Measurements from ENCODE around the gene PRSS57.
"Not testable (repeated sequence)": the region's sequence is repeated elsewhere in the genome, so short reads cannot be mapped to it uniquely, and the experiment has no call there.

Gene PRSS57

DNA sequence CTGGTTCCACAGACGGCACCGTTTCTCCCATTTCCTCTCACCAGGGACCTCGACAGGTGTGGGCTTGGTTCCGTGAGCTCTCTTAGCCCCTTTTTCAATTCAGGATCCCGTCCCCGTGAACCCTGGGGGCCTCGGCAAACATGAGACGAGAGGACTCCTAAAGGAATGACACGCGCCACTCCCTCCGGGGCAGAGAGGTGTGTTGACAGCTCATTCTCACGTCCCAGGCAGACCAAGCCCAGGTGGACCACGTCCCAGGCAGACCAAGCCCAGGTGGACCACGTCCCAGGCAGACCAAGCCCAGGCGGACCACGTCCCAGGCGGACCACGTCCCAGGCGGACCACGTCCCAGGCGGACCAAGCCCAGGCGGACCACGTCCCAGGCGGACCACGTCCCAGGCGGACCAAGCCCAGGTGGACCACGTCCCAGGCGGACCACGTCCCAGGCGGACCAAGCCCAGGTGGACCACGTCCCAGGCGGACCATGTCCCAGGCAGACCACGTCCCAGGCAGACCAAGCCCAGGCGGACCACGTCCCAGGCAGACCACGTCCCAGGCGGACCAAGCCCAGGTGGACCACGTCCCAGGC lies 28.2 kb downstream of the PRSS57 start:
- DNase-seq: not testable (repeated sequence)

DNA sequence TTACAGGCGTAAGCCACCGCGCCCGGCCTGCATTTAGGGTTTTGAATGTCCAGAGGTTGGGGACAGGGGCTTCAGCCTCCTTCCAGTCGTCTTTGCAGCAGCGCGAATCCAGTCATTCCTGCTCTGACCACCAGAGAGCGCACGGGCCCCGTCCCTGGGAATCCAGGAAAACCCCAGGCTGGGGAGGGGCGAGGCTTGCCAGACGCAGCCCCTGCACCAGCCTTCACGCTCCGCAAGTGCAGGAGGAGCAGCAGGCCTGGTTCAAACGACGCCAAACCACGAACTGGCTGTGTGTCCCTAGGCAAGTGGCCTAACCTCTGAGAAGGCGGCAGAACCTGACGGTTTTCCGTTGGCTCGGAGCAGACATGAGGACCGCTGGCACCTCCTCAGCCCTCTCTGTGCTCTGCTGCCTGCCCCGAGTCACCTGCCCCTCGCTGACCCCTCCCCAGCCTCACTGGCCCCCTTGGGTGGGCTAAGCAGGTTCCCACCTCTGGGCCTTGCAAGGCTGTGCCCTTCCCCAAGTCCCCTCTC lies 30.3 kb downstream of the PRSS57 start:
- DNase-seq: peak; percentile 67

DNA sequence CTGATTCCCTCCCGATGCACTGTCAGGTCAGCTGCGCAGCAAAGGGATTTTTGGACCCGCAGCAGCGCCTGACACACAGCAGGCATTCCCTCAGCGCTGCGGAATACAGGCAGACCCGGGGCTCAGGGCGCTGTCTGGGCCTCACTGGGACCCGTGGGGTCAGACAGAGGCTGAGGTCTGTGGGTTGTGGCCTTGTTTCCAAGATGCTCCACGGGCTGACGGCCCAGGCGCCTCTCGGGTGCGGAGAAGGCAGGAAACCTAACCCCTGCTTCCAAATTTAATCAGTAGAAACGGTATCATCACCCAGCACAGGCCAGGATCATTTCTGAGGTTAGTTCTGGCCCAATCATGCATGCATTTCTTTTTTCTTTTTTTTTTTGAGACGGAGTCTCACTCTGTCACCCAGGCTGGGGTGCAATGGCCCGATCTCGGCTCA lies 31.6 kb downstream of the PRSS57 start:
- no peak for DNase-seq

DNA sequence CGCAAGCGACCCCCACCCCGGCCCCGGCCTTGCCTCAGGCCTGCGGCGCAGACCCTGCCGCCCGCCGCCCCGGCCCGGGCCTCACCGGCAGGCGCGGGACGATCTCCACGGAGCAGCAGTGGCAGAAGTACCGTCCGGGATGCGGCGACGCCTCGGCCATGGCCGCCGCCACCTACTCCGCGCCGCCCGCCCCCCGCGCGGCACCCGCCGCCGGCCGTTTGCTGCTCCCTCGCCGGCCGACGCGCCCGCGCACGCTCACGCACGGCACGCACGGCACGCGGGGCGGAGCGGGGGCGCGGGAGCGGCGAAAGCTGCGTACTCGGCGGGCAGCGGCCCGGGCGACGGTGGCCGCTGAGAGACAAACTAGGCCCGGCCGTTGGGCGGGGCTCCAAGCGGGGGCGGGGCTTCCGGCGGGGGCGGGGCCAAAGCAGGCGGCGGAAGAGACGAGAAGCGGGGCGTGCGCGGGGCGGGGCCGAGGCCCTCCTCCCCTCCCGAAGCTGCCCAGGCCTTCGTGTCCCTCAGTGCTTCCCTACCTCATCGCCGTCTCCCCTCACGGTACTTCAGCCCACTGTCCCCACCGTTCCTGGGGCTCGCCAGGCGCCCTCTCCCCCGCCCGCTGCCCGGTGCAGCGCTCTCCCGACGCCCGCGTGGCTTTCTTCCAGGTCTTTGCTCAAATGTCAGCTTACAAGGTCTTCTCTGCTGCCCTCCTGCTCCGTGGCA lies 32.1 kb downstream of the PRSS57 start, which contains the start of gene RNF126:
RNF126 (minus strand) TSS at position 253 of the 720 bp plus-strand sequence; CDS start at position 160, 93 bp downstream.
- peak; percentile 81 for DNase-seq

DNA sequence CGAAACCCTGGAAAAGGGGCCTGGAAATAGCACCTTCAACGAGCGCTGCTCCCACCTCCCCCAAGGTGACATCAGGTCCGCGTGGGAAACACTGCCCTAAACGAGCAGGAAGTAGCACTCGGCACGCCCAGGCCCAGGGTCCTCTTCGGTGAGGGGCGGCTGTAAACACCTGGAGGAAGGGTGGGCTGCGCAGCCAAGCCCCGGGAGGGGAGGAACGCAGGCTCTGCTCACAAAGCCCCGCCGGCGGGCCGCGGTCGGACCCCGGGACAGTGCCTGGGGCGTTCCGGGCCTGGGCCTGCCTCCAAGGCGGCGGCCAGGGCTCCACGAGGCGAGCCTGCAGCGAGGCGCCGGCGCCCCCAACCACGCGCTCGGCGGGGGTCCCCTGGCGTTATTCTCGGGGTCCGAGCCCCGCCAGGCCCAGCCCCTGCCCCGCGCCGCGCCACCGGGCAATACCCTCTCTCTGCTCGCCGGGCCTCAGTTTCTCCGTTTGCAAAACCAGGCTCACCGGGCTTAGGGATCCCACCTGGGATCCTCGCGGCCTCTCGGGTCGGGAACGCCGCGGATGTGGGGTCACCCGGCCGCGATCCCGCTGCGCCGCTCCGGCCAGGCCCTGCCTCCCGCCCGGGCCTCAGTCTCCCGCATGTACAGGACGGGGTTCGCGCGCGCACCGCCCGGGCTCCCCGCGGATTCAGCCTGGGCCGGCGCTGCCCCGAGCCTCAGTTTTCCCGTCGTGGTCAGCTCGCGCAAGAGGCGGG lies 32.9 kb downstream of the PRSS57 start:
- no peak for DNase-seq

DNA sequence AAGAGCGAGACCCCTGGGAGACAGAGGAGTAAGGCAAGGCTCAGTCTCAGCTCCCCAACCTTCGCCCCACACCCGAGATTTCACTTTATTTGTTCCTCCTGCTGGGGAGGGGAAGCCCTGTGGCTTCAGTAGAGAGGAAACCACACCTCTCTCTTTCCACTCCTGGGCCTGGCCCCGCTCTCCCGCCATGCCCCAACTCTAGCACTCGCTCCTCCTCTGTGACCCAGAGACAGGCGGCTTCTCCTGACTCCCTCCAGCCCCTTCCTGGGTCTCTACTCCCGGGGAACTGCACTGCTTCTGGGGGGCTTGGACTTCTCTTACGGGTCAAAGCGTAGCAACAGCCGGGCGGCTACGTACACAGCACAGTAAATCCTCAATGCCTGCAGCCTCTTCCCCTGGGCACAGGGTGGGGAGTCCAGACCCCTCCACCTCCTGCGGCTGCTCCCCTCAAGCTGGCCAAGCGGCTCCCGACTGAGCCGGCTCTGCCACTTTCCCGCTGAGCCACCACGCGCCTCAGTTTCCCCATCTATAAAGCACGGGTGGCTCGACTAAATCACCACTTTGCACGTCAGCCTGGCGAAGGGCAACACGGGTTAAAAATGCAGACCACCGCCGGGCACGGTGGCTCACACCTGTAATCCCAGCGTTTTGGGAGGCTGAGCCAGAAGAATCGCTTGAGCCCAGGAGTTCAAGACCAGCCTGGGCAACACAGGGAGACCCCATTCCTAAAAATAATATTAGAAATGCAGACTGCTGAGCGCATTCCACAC lies 33.6 kb downstream of the PRSS57 start:
- DNase-seq: no peak

DNA sequence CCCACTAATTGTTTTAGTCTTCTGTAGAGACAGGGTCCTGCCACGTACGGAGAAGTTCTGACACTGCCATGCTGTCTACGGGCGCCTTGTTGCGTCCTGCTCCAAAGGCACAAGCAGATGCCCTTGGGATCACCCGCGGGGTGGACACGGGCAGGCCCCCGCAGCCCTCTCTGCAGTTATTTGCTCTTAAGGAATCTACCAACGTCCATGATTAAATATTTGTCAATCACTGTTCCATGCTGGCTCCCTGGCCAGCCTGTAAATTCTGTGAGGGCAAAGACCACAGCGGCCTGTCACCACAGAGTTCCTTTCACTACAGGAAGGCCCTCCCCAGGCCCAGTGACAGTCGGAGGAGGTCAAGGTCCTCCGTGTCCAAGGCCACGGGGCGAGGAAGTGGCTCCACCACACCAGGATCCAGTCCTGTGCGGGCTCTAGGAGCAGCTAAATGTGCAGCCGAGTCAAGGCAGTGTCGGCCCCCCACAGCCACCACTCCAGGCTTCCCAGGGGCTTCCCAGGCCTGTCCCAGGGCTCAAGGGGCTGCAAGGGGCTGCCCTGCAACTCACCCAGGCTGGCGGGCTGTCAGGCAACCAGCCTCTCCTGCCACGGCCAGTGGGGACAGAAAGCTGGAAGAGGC lies 34.3 kb downstream of the PRSS57 start:
- DNase-seq: no peak

DNA sequence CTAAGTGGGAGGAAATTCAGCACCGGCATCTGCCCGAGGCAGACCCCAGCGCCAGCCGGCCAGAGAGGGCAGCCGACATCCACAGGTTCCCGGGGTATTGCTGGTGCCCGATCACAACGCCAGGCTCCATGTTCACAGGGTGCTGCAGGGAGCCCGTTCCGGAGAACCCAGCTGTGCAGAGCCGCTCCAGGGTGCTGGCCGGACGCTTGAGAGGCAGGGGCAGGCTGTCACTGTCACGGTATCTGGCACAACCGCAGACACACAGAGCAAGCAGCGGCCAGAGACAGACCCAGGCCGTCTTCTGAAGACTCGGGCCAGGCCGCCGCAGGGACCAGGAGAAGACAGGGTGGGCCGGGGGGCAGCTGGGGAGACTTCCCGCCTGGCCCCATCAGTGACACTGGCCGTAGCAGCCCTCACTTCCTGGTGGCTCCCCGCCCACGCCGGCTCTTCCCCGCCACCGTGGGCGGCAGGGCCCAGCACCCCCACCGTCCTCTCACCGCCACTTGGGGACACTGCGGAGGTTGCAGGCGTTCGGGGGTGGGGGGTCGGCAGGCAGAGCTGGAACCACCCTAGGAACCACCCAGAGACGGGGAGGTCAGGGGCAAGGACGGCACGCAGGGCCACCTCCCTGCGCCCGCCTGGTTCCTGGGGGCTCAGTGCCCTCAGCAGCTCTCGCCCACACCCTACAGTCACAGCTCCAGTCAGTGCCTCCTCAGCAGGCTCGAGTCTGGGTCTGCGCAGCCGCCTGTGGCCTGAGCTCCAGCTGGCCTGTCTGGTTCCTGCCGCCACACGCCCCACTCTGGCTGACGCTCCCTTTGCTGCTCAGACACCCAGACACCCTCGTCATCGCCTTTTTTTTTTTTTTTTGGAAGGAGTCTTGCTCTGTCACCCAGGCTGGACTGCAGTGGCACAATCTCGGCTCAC lies 36.1 kb downstream of the PRSS57 start:
- no peak for DNase-seq

DNA sequence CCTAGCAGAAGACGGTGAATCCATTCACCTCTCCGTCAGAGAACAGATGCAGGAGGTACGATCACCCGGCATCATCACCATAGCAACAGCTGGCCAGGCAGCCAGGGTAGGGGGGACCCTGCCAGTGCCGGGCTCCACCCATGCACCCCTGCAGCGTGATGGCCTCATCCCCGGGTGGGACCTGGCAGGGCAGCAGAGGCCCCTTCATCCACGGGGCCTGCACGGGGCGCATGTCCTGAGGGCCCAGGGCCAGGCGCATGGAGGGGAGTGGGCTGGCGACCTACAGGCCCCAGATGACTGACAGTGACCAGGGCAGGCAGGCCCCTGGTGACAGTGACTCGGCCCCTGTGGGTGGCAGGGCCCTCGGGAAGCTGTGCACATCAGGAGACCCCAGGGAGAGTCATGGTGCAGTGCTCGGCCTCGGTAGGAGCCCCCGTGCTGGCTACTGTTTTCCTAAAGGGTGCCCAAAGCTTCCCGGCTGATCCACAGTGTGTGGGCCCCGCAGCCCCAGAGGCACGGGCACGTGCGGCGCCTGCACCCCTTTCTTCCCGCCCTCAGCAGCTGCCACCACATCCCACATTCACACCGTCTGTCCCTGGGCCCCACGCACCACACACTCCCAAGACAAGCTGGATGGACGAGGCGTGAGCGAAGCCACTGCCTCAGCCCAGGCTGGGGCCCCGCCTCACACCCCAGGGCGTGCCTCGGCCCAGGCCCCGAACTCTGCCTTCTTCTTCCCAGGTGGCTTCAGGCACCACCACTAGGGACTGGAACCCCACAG lies 37.0 kb downstream of the PRSS57 start:
- no peak for DNase-seq

DNA sequence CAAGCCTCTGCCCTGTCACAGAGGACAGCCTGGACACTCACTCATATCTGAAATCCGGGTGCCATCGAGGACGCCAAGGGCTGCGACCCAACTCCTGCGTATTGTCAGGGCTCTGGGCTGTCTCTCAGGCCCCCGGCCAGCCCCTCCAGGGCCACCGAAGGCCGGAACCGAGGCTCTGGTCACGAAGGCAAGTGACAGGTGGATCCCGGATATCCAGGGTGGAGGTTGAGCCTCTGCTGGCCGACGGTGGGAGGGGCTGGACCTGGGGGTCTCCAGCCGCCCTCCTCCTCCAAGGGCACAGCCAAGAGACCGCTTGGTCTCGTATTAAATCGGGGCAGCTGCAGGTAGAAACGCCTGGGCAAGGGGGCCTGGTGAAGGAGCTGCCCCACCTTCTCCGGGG lies 37.6 kb downstream of the PRSS57 start:
- no peak for DNase-seq

DNA sequence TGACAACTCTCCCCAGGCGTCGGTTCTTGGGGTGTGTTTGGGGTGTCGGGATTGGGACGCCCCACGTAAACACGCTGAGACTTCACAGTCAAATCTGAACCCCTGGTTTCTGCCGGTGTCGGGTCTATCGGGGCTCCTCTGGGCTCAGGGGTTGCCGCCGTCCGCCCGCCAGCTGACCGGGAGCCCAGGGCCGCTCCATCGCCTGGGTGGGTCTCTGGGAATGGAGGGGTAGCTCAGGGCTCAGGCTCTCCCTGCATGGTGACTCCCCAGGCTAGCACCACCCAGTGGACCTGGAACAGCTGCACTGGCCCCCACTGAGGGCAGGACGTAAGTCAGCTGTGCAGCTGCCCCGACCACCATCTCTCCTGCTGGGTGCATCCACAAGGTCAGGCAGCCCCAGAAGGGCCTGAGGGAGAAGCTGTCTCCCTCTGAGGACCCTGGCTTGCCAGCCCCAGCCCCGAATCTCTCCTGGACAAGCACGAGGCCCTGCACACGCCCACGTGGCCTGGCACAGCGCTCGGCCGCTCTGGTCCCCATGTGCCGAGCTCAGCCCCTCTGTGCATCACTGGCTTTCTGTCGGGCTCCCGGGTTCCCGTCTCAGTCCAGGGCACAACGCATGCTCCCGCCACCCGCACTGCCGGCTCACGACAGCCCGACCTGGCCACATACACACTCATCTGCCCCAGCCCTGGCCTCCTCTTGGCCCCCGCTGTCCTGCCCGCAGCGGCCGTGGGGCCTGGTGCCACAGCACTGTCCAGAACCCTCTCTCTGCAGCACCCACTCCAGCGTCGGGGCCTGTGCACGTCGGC lies 38.3 kb downstream of the PRSS57 start:
- no peak for DNase-seq

DNA sequence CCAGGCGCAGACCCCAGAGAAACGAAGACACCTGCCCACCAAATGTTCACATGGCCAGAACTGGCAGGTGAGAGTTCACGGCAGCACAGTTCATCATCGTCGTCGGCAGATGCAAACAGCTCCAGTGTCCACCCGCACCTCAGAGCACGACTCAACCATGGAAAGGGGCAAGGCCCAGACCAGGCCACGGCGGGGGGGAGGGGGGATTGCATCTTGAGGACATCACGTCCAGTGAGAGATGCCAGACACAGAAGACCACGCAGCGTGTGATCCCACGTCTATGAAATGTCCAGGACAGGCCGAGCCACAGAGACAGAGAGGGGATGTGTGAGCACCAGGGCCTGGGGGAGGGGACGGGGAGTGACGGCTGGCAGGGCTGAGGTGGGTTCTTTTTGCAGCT lies 39.6 kb downstream of the PRSS57 start:
- no peak for DNase-seq

DNA sequence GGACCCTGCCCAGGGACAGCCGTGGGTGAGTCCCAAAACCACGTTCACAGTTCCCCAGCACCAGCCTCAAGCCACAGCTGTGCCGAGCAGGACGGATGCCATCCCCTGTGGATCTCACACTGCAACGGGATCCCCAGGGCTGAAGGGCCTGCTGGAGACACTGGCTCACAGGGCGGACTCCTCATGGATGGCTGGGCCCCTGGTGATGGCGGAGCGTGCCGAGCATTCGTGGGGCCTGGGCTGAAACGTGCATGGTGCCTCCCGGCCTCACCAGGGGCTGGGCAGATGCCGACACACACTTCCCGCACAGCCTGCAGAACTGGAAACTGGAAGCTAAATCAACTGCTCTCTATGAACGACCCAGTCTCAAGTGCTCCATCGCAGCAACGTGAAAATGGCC lies 41.8 kb downstream of the PRSS57 start:
- no peak for DNase-seq

DNA sequence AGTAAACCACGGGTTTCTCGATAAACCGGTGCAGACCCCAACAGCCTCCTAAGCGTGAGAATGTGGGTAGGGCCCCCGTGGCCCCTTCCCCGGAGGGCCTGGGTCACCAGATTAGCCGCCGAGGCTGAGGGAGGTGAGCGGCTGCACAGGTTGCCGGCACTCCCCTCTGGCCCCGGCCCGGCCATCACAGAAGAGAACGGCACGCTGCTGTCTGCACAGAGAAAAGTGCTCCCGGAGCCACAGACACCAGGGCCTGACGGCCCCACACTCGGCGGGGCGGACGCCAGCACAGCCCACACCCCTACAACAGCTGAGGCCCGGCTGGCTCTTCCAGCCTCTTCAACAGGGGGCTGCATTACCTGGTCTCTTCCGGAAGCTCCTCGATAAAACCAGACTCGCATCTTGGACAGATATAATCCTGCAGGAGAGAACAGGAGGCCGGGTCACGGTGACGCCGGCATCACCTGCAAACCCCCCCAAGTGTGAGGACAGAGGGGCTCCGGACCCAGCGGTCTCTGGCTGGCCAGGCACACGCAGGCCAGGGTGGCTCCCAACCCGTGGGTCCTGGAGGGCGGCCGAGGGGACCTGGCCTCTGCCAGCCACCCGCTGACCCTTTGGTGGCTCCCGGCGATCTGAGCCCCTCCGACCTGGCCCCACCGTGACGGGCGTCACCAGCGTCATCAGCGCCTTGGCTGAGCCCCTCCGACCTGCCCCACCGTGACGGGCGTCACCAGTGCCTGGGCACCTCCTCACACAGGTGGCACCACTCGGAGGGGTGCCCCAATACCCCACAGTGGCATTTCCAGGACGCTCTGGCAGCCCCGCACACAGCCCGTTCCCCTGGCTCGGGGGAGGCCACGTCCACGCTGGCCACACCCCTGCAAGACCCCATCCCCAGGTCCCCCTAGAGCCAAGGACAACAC lies 42.5 kb downstream of the PRSS57 start:
- DNase-seq: no peak

DNA sequence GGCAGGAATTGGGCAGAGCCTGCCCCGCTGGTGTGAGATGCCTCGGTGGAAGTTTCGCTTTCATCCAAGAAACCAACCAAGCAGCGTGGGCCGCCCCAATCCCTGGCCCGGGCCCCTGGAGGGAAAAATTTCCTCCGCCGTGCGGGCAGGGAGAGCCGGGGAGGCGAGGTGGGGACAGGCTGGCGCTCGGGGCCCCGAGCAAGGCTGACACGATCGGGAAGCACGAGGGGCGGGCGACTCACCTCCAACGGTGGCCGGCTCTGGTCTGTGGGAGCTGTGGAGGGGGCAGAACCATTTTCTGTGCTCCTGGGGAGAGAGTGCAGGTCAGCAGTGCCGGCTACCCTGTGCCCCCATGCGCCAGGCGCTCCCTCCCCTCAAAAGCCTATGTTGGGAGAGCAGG lies 43.3 kb downstream of the PRSS57 start:
- no peak for DNase-seq

DNA sequence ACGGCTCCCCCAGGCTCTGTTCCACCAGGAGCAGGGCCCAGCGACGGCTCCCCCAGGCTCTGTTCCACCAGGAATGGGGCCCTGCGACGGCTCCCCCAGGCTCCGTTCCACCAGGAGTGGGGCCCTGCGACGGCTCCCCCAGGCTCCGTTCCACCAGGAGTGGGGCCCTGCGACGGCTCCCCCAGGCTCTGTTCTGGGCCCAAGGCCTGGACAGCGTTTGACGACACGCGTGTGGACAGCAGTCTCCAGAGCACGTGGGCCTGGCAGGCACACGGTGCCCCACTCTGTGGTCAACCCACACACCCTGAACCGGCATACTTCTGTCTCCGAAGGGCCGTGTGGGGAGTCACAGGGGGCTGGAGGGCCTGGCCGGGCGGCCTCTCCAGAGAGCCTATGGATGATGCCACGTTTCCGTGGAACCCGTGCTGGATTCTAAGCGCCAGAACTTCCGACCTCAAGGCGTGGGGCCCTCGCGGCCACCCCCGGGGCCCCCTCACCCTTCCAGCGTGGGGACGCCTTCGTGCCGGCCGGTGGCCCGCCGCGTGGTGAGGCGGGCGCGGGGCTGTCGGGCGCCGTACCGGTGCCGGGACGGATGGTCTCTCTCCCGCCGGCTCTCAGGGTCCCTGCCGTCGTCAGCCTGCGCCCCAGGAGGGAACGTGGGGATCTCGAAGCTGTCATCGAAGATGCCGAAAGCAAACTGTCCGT lies 44.0 kb downstream of the PRSS57 start:
- DNase-seq: no peak

DNA sequence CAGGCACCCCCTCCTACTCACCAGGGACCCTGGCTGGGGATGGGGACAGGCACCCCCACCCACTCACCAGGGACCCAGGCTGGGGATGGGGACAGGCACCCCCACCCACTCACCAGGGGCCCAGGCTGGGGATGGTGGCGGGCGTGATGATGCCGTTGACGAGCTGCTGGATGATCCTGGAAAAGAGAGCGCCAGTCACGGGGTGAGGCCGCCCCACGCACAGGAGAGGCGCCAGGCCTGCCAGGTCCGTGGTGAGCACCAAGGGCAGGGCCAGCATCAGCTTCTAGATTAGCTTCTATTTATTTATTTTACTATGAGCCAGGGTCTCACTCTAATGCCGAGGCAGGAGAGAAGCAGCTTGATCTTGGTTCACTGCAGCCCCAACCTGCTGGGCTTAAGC lies 45.1 kb downstream of the PRSS57 start:
- DNase-seq: no peak
